A549 treated with Mapracorat at 1 μM for 4 hours (cell line): Measurements from ENCODE around the gene EIF3M. TPM values are rescaled to one million over a fixed set of nuclear protein-coding genes. Genes with fewer than 3 reads are reported as not detected.

Experiments used
- total RNA-seq: library from RNA; stranded (reverse); fragments of 200-300 nt; extraction: Qiagen RNA extraction; gene quantifications from 5 replicates; pipeline ENCODE4 v1.2.3, GENCODE V29; 2022

The EIF3M gene
- 385 to 478 TPM (median 410 TPM) in 5 replicates for total RNA-seq

GRCh38 chr11:32583459-32584271 lies at the start of gene EIF3M:
Gene EIF3M (plus strand): TSS chr11:32583831. CDS start chr11:32583888, 57 bp downstream.

Other genes starting within 250 kb of the EIF3M start
- 5.0 to 5.8 TPM (median 5.3 TPM) in 5 replicates for gene WT1, start 148.3 kb upstream of the EIF3M start, total RNA-seq
- 0.05 TPM in 1 of 5 replicates, not detected in the others for gene CCDC73, start 210.8 kb downstream of the EIF3M start, total RNA-seq
- 1.5 to 1.8 TPM (median 1.6 TPM) in 5 replicates for gene PRRG4, start 246.1 kb downstream of the EIF3M start, total RNA-seq